H9 (cell line): ENCODE measurements around the gene PSAPL1. TPM values are rescaled to one million over a fixed set of nuclear protein-coding genes. Genes with fewer than 3 reads are reported as not detected.

Experiments
- DNase-seq: peaks from one replicate; pipeline ENCODE4 v3.0.0-alpha.2; 2017
- H2AFZ ChIP-seq: one replicate; pipeline ENCODE4 v1.6.1; 2013; ENCODE audit warnings: mild to moderate bottlenecking, low read length, control low read depth, moderate library complexity
- H2AK5ac ChIP-seq: 2 replicates; pipeline ENCODE4 v1.6.1; 2013; ENCODE audit warnings: low read length, control low read depth, mixed read lengths; ENCODE audit not compliant: insufficient read length
- H2BK120ac ChIP-seq: one replicate; pipeline ENCODE4 v1.6.1; 2013; ENCODE audit warnings: low read depth, mild to moderate bottlenecking, low read length, control low read depth, inconsistent platforms; ENCODE audit not compliant: poor library complexity, severe bottlenecking
- H2BK12ac ChIP-seq: 2 replicates; pipeline ENCODE4 v1.6.1; 2013; ENCODE audit warnings: low read length, control low read depth, mixed read lengths, low read depth; ENCODE audit not compliant: insufficient read length
- H2BK15ac ChIP-seq: 2 replicates; pipeline ENCODE4 v1.6.1; 2013; ENCODE audit warnings: low read depth, low read length, control low read depth
- H2BK20ac ChIP-seq: one replicate; pipeline ENCODE4 v1.6.1; 2013; ENCODE audit warnings: low read depth, mild to moderate bottlenecking, low read length, control low read depth, inconsistent platforms; ENCODE audit not compliant: poor library complexity, severe bottlenecking
- H2BK5ac ChIP-seq: 2 replicates; pipeline ENCODE4 v1.6.1; 2013; ENCODE audit warnings: low read length, control low read depth, mixed read lengths; ENCODE audit not compliant: insufficient read length
- H3K14ac ChIP-seq: 2 replicates; pipeline ENCODE4 v1.6.1; 2013; ENCODE audit warnings: low read length, control low read depth; ENCODE audit not compliant: insufficient read depth
- H3K18ac ChIP-seq: 2 replicates; pipeline ENCODE4 v1.6.1; 2013; ENCODE audit warnings: low read depth, mild to moderate bottlenecking, mixed read lengths, low read length, control low read depth; ENCODE audit not compliant: insufficient read length
- H3K23ac ChIP-seq: 2 replicates; pipeline ENCODE4 v1.6.1; 2013; ENCODE audit warnings: low read length, control low read depth, mixed read lengths, low read depth; ENCODE audit not compliant: insufficient read length
- H3K23me2 ChIP-seq: 2 replicates; pipeline ENCODE4 v1.6.1; 2013; ENCODE audit warnings: low read depth, mild to moderate bottlenecking, mixed read lengths, low read length, control low read depth; ENCODE audit not compliant: insufficient read length, poor library complexity, severe bottlenecking
- H3K27ac ChIP-seq: 2 replicates; pipeline ENCODE4 v1.5.1; 2013; ENCODE audit warnings: low read length, control low read depth, mixed read lengths, low read depth; ENCODE audit not compliant: insufficient read length
- H3K27me3 ChIP-seq: 2 replicates; pipeline ENCODE4 v1.6.1; 2013; ENCODE audit warnings: low read length, control low read depth, inconsistent platforms; ENCODE audit not compliant: insufficient read depth
- H3K4ac ChIP-seq: 2 replicates; pipeline ENCODE4 v1.6.1; 2013; ENCODE audit warnings: low read depth, mild to moderate bottlenecking, control low read depth, inconsistent platforms, low read length, moderate library complexity
- H3K4me1 ChIP-seq: 2 replicates; pipeline ENCODE4 v1.6.1; 2013; ENCODE audit warnings: low read length, control low read depth, inconsistent platforms; ENCODE audit not compliant: insufficient read depth
- H3K4me2 ChIP-seq: 2 replicates; pipeline ENCODE4 v1.6.1; 2013; ENCODE audit warnings: low read length, control low read depth, mixed read lengths; ENCODE audit not compliant: insufficient read length, insufficient read depth
- H3K56ac ChIP-seq: 2 replicates; pipeline ENCODE4 v1.6.1; 2013; ENCODE audit warnings: low read depth, mild to moderate bottlenecking, mixed read lengths, low read length, control low read depth; ENCODE audit not compliant: insufficient read length
- H3K79me1 ChIP-seq: 2 replicates; pipeline ENCODE4 v1.6.1; 2013; ENCODE audit warnings: low read depth, mild to moderate bottlenecking, moderate library complexity, low read length, control low read depth, inconsistent platforms; ENCODE audit not compliant: insufficient read depth, poor library complexity, severe bottlenecking
- H3K79me2 ChIP-seq: 2 replicates; pipeline ENCODE4 v1.6.1; 2013; ENCODE audit warnings: low read length, control low read depth, inconsistent platforms; ENCODE audit not compliant: insufficient read depth
- H3K9ac ChIP-seq: 2 replicates; pipeline ENCODE4 v1.6.1; 2013; ENCODE audit warnings: low read length, control low read depth, mixed read lengths; ENCODE audit not compliant: insufficient read length; ENCODE audit errors: extremely low read depth
- H3K9me3 ChIP-seq: one replicate; pipeline ENCODE4 v1.6.1; 2013; ENCODE audit warnings: low read depth, low read length, inconsistent platforms; ENCODE audit not compliant: control insufficient read depth
- H3T11ph ChIP-seq: one replicate; pipeline ENCODE4 v1.6.1; 2013; ENCODE audit warnings: mild to moderate bottlenecking, low read length, control low read depth, inconsistent platforms
- H4K20me1 ChIP-seq: one replicate; pipeline ENCODE4 v1.6.1; 2013; ENCODE audit not compliant: control insufficient read depth, insufficient read length, insufficient read depth
- H4K5ac ChIP-seq: 2 replicates; pipeline ENCODE4 v1.6.1; 2013; ENCODE audit warnings: low read depth, mild to moderate bottlenecking, mixed read lengths, low read length, control low read depth; ENCODE audit not compliant: insufficient read length
- H4K8ac ChIP-seq: replicated peaks from 2 replicates; pipeline ENCODE4 v1.6.1; 2013; ENCODE audit warnings: low read length, control low read depth, mixed read lengths, low read depth; ENCODE audit not compliant: insufficient read length
- H4K91ac ChIP-seq: 2 replicates; pipeline ENCODE4 v1.6.1; 2013; ENCODE audit warnings: low read depth, mild to moderate bottlenecking, moderate library complexity, mixed read lengths, low read length, control low read depth; ENCODE audit not compliant: insufficient read length
- H3K27ac Mint-ChIP-seq, 3 experiments: 2 replicates in 2 of 3; 3 replicates in 1 of 3; pipeline ENCODE4 v1.8.0; 2020 to 2021; ENCODE audit warnings: mixed read lengths in 3 of 3, mild to moderate bottlenecking in 1 of 3, moderate library complexity in 1 of 3
- H3K27me3 Mint-ChIP-seq: 2 replicates; pipeline ENCODE4 v1.8.0; 2021; ENCODE audit warnings: low read depth, mild to moderate bottlenecking, moderate library complexity, mixed read lengths
- H3K36me3 Mint-ChIP-seq, 3 experiments: 2 replicates in 2 of 3; 3 replicates in 1 of 3; pipeline ENCODE4 v1.8.0; 2020 to 2021; ENCODE audit warnings: low read depth in 3 of 3, mixed read lengths in 3 of 3; ENCODE audit not compliant: insufficient read depth in 1 of 3
- H3K4me1 Mint-ChIP-seq, 2 experiments: 2 replicates each; pipeline ENCODE4 v1.8.0; 2020; ENCODE audit warnings: mixed read lengths in 2 of 2
- H3K4me3 Mint-ChIP-seq, 2 experiments: 2 replicates in 1 of 2; 3 replicates in 1 of 2; pipeline ENCODE4 v1.8.0; 2020 to 2021; ENCODE audit warnings: mild to moderate bottlenecking in 2 of 2, mixed read lengths in 2 of 2, moderate library complexity in 1 of 2
- H3K9me3 Mint-ChIP-seq, 2 experiments: 2 replicates in 1 of 2; 3 replicates in 1 of 2; pipeline ENCODE4 v1.8.0; 2020; ENCODE audit warnings: mild to moderate bottlenecking in 2 of 2, mixed read lengths in 2 of 2, moderate library complexity in 1 of 2
- CTCF ChIP-seq: fragments of 200-600 bp; sonication (generic); conservative IDR thresholded peaks from 3 replicates; pipeline ENCODE4 v1.8.0; 2021; ENCODE audit warnings: antibody characterized with exemption, mild to moderate bottlenecking
- WGBS: extraction: QIAGEN DNeasy Blood & Tissue Kit; methylation state at CpG from one replicate; pipeline ENCODE4 v1.1.7; 2013; ENCODE audit warnings: missing lambda C conversion rate, low lambda C conversion rate, mixed read lengths; ENCODE audit not compliant: insufficient read length; ENCODE audit errors: extremely low coverage; 5-methylcytosine and 5-hydroxymethylcytosine counted together
- total RNA-seq: library from RNA; stranded (reverse); gene quantifications from 2 replicates; pipeline ENCODE4 v1.2.1, GENCODE V29; 2021

Gene PSAPL1
- total RNA-seq, 1 experiment from 2014 or later, result 0.04 TPM

GRCh38 chr4:7391637-7392437 lies 42.9 kb downstream of the PSAPL1 start:
- peaks cover 3% of the 10 kb centered on the region in 2 experiments; a peak in 2 of 5 replicates for H3K9me3 Mint-ChIP-seq
- H3K36me3 Mint-ChIP-seq, result no peaks in the 10 kb centered on the region
- no CpG with 5 or more reads among the region's 18 CpGs for WGBS
- Histone ChIP-seq H3K27ac (no peak overlapping the region), H3K4me1 (no peaks in the 10 kb centered on the region), H2AK5ac (no peak overlapping the region), H3K14ac (no peak overlapping the region), H3K18ac (no peak overlapping the region), H3K79me2 (no peaks in the 10 kb centered on the region), H4K20me1 (no peaks in the 10 kb centered on the region), H3T11ph (no peak overlapping the region), H3K27me3 (no peaks in the 10 kb centered on the region; the same call in 1 of the 2 replicates), H4K91ac (no peak overlapping the region), H2BK12ac (no peak overlapping the region), H2BK15ac (no peak overlapping the region), H3K23ac (no peak overlapping the region), H2BK5ac (no peak overlapping the region), H3K4ac (no peak overlapping the region), H3K56ac (no peak overlapping the region), H4K5ac (no peak overlapping the region), H4K8ac (no peak overlapping the region), H3K9me3 (no peaks in the 10 kb centered on the region), H3K9ac (no peak overlapping the region), H2BK20ac (no peak overlapping the region), H2BK120ac (no peak overlapping the region), H2AFZ (no peak overlapping the region), H3K4me2 (no peak overlapping the region), H3K23me2 (no peaks in the 10 kb centered on the region), H3K79me1 (no peaks in the 10 kb centered on the region)
- peak; percentile 19 for DNase-seq
- H3K27me3 Mint-ChIP-seq, result peaks cover 8% of the 10 kb centered on the region
- peaks cover 3 to 8% of the 10 kb centered on the region in 2 experiments; a peak in 3 of 4 replicates for H3K4me1 Mint-ChIP-seq
- no peak for TF ChIP-seq CTCF
- no peak overlapping the region for H3K27ac Mint-ChIP-seq
- no peak overlapping the region for H3K4me3 Mint-ChIP-seq
